H1 (cell line): ENCODE results near the gene STK39. TPM values are rescaled to one million over a fixed set of nuclear protein-coding genes. Genes with fewer than 3 reads are reported as not detected.

Experiments
- CTCF ChIA-PET: fragments of 300-600 bp; sonication (Branson Sonifier 250); formaldehyde crosslinking; loops from one replicate; lab custom pipeline; 2021; ENCODE audit not compliant: partially characterized antibody; lab: Charles Lee
- POLR2A ChIA-PET: fragments of 300-600 bp; sonication (Branson Sonifier 250); formaldehyde crosslinking; loops from one replicate; lab custom pipeline; 2021; ENCODE audit warnings: inconsistent platforms; ENCODE audit not compliant: partially characterized antibody; lab: Charles Lee
- DNase-seq, 2 experiments: peaks; one replicate each; pipeline versions ENCODE4 v3.0.0 to v3.0.0-alpha.2; 2010 to 2022; ENCODE audit warnings: low spot score in 2 of 2, low read depth in 1 of 2, mixed read lengths in 1 of 2
- FAIRE-seq: peaks from 2 replicates; lab custom pipeline; 2011; peaks lifted over from hg19 to GRCh38; lab: Jason Lieb, UNC
- H2AFZ ChIP-seq: 2 replicates; pipeline ENCODE4 v1.8.1; 2012; ENCODE audit warnings: low read length, inconsistent platforms
- H2AK5ac ChIP-seq: 2 replicates; pipeline ENCODE4 v1.6.1; 2013; ENCODE audit warnings: low read depth, low read length
- H2BK120ac ChIP-seq: replicated peaks from 2 replicates; pipeline ENCODE3; 2013; ENCODE audit warnings: low read depth, low read length, inconsistent platforms
- H2BK12ac ChIP-seq: 2 replicates; pipeline ENCODE4 v1.6.1; 2013; ENCODE audit warnings: low read depth, low read length
- H2BK15ac ChIP-seq: 2 replicates; pipeline ENCODE4 v1.6.1; 2013; ENCODE audit warnings: low read length
- H2BK20ac ChIP-seq: 2 replicates; pipeline ENCODE4 v1.6.1; 2013; ENCODE audit warnings: low read length
- H2BK5ac ChIP-seq: 2 replicates; pipeline ENCODE4 v1.6.1; 2013; ENCODE audit warnings: low read depth, low read length
- H3K14ac ChIP-seq: 2 replicates; pipeline ENCODE4 v1.6.1; 2013; ENCODE audit warnings: inconsistent platforms; ENCODE audit not compliant: insufficient read length
- H3K18ac ChIP-seq: 2 replicates; pipeline ENCODE4 v1.6.1; 2013; ENCODE audit warnings: low read length; ENCODE audit errors: extremely low read depth
- H3K23ac ChIP-seq: 2 replicates; pipeline ENCODE4 v1.6.1; 2013; ENCODE audit warnings: inconsistent platforms; ENCODE audit not compliant: insufficient read length
- H3K23me2 ChIP-seq: 2 replicates; pipeline ENCODE4 v1.6.1; 2013; ENCODE audit warnings: low read depth, low read length
- H3K27ac ChIP-seq: 2 replicates; pipeline ENCODE4 v1.6.1; 2011; ENCODE audit warnings: low read depth, low read length, inconsistent platforms
- H3K27me3 ChIP-seq, 4 experiments: replicated peaks in 1 of 4; 1 replicate in 1 of 4; 2 replicates in 3 of 4; pipeline versions ENCODE4 v1.6.1 to v1.8.1; 2011 to 2013; ENCODE audit warnings: low read length in 3 of 4, mild to moderate bottlenecking in 3 of 4, inconsistent platforms in 2 of 4, mixed read lengths in 2 of 4, moderate library complexity in 1 of 4; ENCODE audit not compliant: control insufficient read depth in 3 of 4, insufficient read depth in 3 of 4; ENCODE audit errors: extremely low read depth in 1 of 4
- H3K36me3 ChIP-seq, 4 experiments: 2 replicates each; pipeline versions ENCODE4 v1.6.1 to v1.8.1; 2011 to 2013; ENCODE audit warnings: mild to moderate bottlenecking in 4 of 4, low read length in 3 of 4, moderate library complexity in 2 of 4, control low read depth in 1 of 4, inconsistent platforms in 1 of 4; ENCODE audit not compliant: insufficient read depth in 4 of 4, control insufficient read depth in 2 of 4
- H3K4ac ChIP-seq: replicated peaks from 2 replicates; pipeline ENCODE3; 2013; ENCODE audit warnings: low read length, low read depth, mixed read lengths, inconsistent platforms; ENCODE audit not compliant: insufficient read length
- H3K4me1 ChIP-seq, 4 experiments: replicated peaks in 1 of 4; 1 replicate in 1 of 4; 2 replicates in 3 of 4; pipeline versions ENCODE4 v1.6.1 to v1.8.1; 2011 to 2013; ENCODE audit warnings: low read length in 3 of 4, inconsistent platforms in 2 of 4, mixed read lengths in 1 of 4; ENCODE audit not compliant: insufficient read depth in 4 of 4, control insufficient read depth in 3 of 4
- H3K4me2 ChIP-seq, 2 experiments: 2 replicates each; pipeline versions ENCODE4 v1.6.1 to v1.8.1; 2011 to 2013; ENCODE audit warnings: low read depth in 2 of 2, low read length in 2 of 2, control low read depth in 1 of 2, inconsistent platforms in 1 of 2, mild to moderate bottlenecking in 1 of 2; ENCODE audit not compliant: insufficient read depth in 1 of 2
- H3K4me3 ChIP-seq, 4 experiments: fragments of 200-600, 300-600 bp in 1 of 4; sonication (generic), shearing (Covaris generic), sonication (Bioruptor Twin) in 1 of 4; 2 replicates each; pipeline versions ENCODE4 v1.5.1 to v1.8.1; 2011 to 2016; ENCODE audit warnings: low read length in 4 of 4, low read depth in 3 of 4, control low read depth in 2 of 4, inconsistent platforms in 2 of 4, mild to moderate bottlenecking in 2 of 4, mixed read lengths in 1 of 4, moderate library complexity in 1 of 4; ENCODE audit not compliant: insufficient read depth in 2 of 4; ENCODE audit errors: extremely low read depth in 1 of 4
- H3K56ac ChIP-seq: replicated peaks from 2 replicates; pipeline ENCODE3; 2013; ENCODE audit warnings: low read depth, mild to moderate bottlenecking, mixed read lengths, low read length, inconsistent platforms; ENCODE audit not compliant: insufficient read length
- H3K79me1 ChIP-seq: 2 replicates; pipeline ENCODE4 v1.6.1; 2013; ENCODE audit warnings: low read depth, low read length, control low read depth
- H3K79me2 ChIP-seq, 2 experiments: 2 replicates each; pipeline versions ENCODE4 v1.6.1 to v1.8.1; 2012 to 2013; ENCODE audit warnings: low read length in 2 of 2, mild to moderate bottlenecking in 2 of 2, inconsistent platforms in 1 of 2; ENCODE audit not compliant: insufficient read depth in 2 of 2, control insufficient read depth in 1 of 2
- H3K9ac ChIP-seq, 4 experiments: replicated peaks in 1 of 4; 1 replicate in 1 of 4; 2 replicates in 3 of 4; pipeline versions ENCODE4 v1.6.1 to v1.8.1; 2011 to 2013; ENCODE audit warnings: low read depth in 3 of 4, low read length in 3 of 4, control low read depth in 2 of 4, mild to moderate bottlenecking in 2 of 4, moderate library complexity in 2 of 4, inconsistent platforms in 1 of 4; ENCODE audit errors: extremely low read depth in 1 of 4
- H3K9me3 ChIP-seq, 2 experiments: 2 replicates each; pipeline versions ENCODE4 v1.6.1 to v1.8.1; 2012 to 2013; ENCODE audit warnings: mild to moderate bottlenecking in 2 of 2, moderate library complexity in 2 of 2, control low read depth in 1 of 2, inconsistent platforms in 1 of 2, low read depth in 1 of 2, low read length in 1 of 2, mixed read lengths in 1 of 2; ENCODE audit not compliant: insufficient read depth in 2 of 2
- H4K20me1 ChIP-seq, 2 experiments: replicated peaks in 1 of 2; 2 replicates each; pipeline versions ENCODE3 to v1.8.1; 2011 to 2013; ENCODE audit warnings: inconsistent platforms in 2 of 2, low read length in 2 of 2, mild to moderate bottlenecking in 1 of 2; ENCODE audit not compliant: insufficient read depth in 2 of 2, control insufficient read depth in 1 of 2
- H4K5ac ChIP-seq: 2 replicates; pipeline ENCODE4 v1.6.1; 2013; ENCODE audit warnings: low read length, low read depth, mixed read lengths, inconsistent platforms; ENCODE audit not compliant: insufficient read length
- H4K8ac ChIP-seq: 2 replicates; pipeline ENCODE4 v1.8.0; 2013; ENCODE audit warnings: mild to moderate bottlenecking, moderate library complexity, low read length, inconsistent platforms; ENCODE audit not compliant: insufficient read depth; ENCODE audit errors: extremely low read depth
- H4K91ac ChIP-seq: replicated peaks from 2 replicates; pipeline ENCODE3; 2013; ENCODE audit warnings: low read length, mixed read lengths, inconsistent platforms; ENCODE audit not compliant: insufficient read length
- ASH2L ChIP-seq: fragments of 200-600, 300-600 bp; sonication (generic); IDR thresholded peaks from one replicate; pipeline ENCODE4 v1.7.1; 2017; ENCODE audit warnings: low read length
- BRCA1 ChIP-seq: IDR thresholded peaks from 2 replicates; pipeline ENCODE4 v1.6.1; 2012; ENCODE audit warnings: low read depth, low read length, improper control_type of control experiment
- CHD2 ChIP-seq: IDR thresholded peaks from 2 replicates; pipeline ENCODE4 v1.6.1; 2012; ENCODE audit warnings: low read length, improper control_type of control experiment
- FOSL1 ChIP-seq: IDR thresholded peaks from 2 replicates; pipeline ENCODE4 v1.6.1; 2011; ENCODE audit warnings: mild to moderate bottlenecking, low read depth, low read length, moderate library complexity; ENCODE audit not compliant: insufficient read depth
- GABPA ChIP-seq: IDR thresholded peaks from 2 replicates; pipeline ENCODE4 v1.6.1; 2011; ENCODE audit warnings: mild to moderate bottlenecking, low read length, moderate library complexity, borderline replicate concordance; ENCODE audit not compliant: insufficient read depth
- GTF2F1 ChIP-seq: IDR thresholded peaks from 2 replicates; pipeline ENCODE4 v1.6.1; 2012; ENCODE audit warnings: low read depth, low read length, improper control_type of control experiment, borderline replicate concordance
- HDAC2 ChIP-seq, 2 experiments: fragments of 300-600 bp in 1 of 2; sonication (generic) in 1 of 2; IDR thresholded peaks; 2 replicates each; pipeline ENCODE4 v1.6.1; 2011 to 2012; ENCODE audit warnings: low read depth in 2 of 2, low read length in 2 of 2, mild to moderate bottlenecking in 2 of 2, moderate library complexity in 2 of 2, borderline replicate concordance in 1 of 2, inconsistent platforms in 1 of 2
- SAP30 ChIP-seq: fragments of 300-600 bp; sonication (generic); IDR thresholded peaks from 2 replicates; pipeline ENCODE4 v1.7.1; 2012; ENCODE audit warnings: low read length, moderate library complexity, mild to moderate bottlenecking, inconsistent platforms; ENCODE audit not compliant: insufficient read depth, insufficient replicate concordance
- SIN3A ChIP-seq, 2 experiments: IDR thresholded peaks in 1 of 2; conservative IDR thresholded peaks in 1 of 2; 2 replicates each; pipeline ENCODE4 v1.6.1; 2011 to 2012; ENCODE audit warnings: low read length in 2 of 2, improper control_type of control experiment in 1 of 2, low read depth in 1 of 2, mild to moderate bottlenecking in 1 of 2
- ZNF274 ChIP-seq: IDR thresholded peaks from 2 replicates; pipeline ENCODE4 v1.7.0; 2012; ENCODE audit warnings: low read length, borderline replicate concordance; ENCODE audit errors: extremely low read depth
- WGBS, 2 experiments: shearing (Covaris generic) in 1 of 2; methylation state at CpG; one replicate each; pipeline versions ENCODE4 v1.1.6 to v1.1.7; 2013 to 2015; ENCODE audit warnings: low lambda C conversion rate in 2 of 2, mixed read lengths in 2 of 2, inconsistent platforms in 1 of 2, low coverage in 1 of 2, missing lambda C conversion rate in 1 of 2; ENCODE audit not compliant: insufficient replicate concordance in 2 of 2, insufficient coverage in 1 of 2, insufficient read length in 1 of 2; ENCODE audit errors: extremely low coverage in 1 of 2, missing lambda C conversion rate in 1 of 2; 5-methylcytosine and 5-hydroxymethylcytosine counted together
- polyA plus RNA-seq, 7 experiments: library from polyadenylated mRNA; depleted of rRNA in 3 of 7; stranded (reverse) in 5 of 7; unstranded in 2 of 7; fragments of >200 nt in 5 of 7; fragments of 200-250 nt in 2 of 7; gene quantifications; 1 replicate in 5 of 7; 2 replicates in 1 of 7; 4 replicates in 1 of 7; pipeline versions ENCODE4 v1.2.1 to v1.2.3, GENCODE V29; 2011 to 2013; ENCODE audit warnings: missing spikeins in 2 of 7, mixed read lengths in 2 of 7
- total RNA-seq: library from RNA; stranded (reverse); fragmentation: NEBNext Ultra II Directional; extraction: Animal tissue kit (Norgen Biotek cat#: 25700); gene quantifications from 2 replicates; pipeline ENCODE4 v1.2.1, GENCODE V29; 2021

STK39 gene
- total and polyA plus RNA-seq, 2 of the 8 experiments (the other 6 are each of a cell fraction or from before 2014, with no cell fraction given): 13.7 to 23.8 TPM

GRCh38 chr2:168072626-168073303 lies 174.6 kb downstream of the STK39 start:
- CTCF ChIA-PET: interaction anchor here (0.6 to 6.3 kb wide), 2 partner anchors 46 to 442 kb away, joined by 3 to 32 read pairs; no protein-coding TSS in a partner anchor
- no peaks in the 10 kb centered on the region for H3K79me1 ChIP-seq
- 100% methylated on average over 1 of the region's 1 CpG; no CpG with 5 or more reads in 1 of the 2 experiments for WGBS, 2 experiments

More at GRCh38 chr2:168072626-168073303, 174.6 kb downstream of the STK39 start:
- no peak overlapping the region for H2AK5ac ChIP-seq
- H3K79me2 ChIP-seq: no peaks in the 10 kb centered on the region
- H3K14ac ChIP-seq: no peak overlapping the region
- no peak overlapping the region for H4K91ac ChIP-seq
- no peak overlapping the region for H3K4me2 ChIP-seq
- TF ChIP-seq FOSL1 (no peak), BRCA1 (no peak), HDAC2 (IDR thresholded peaks at IDR 0.05; ENCODE audit: borderline replicate concordance in 1 of 2, low read depth in 2 of 2, low read length in 2 of 2) (no peak), GABPA (no peak), SAP30 (no peak), GTF2F1 (no peak), SIN3A (conservative IDR thresholded peaks at IDR 0.05 in 1 of 2, IDR thresholded peaks at IDR 0.05 in 1 of 2; ENCODE audit: low read depth in 1 of 2, low read length in 2 of 2) (no peak), ASH2L (no peak), ZNF274 (no peak), CHD2 (no peak)
- H3K4me3 ChIP-seq: no peak overlapping the region
- H3K27ac ChIP-seq: no peak overlapping the region
- H2BK20ac ChIP-seq: no peak overlapping the region
- H3K23me2 ChIP-seq: no peaks in the 10 kb centered on the region
- H3K9ac ChIP-seq: no peak overlapping the region
- H2BK15ac ChIP-seq: no peak overlapping the region
- H2BK5ac ChIP-seq: no peak overlapping the region
- no peaks in the 10 kb centered on the region for H4K20me1 ChIP-seq
- no peak overlapping the region for H3K18ac ChIP-seq
- H2AFZ ChIP-seq: no peak overlapping the region
- H3K4ac ChIP-seq: no peak overlapping the region
- FAIRE-seq (no peak), DNase-seq (no peak)
- H4K8ac ChIP-seq: no peak overlapping the region
- no peak overlapping the region for H3K56ac ChIP-seq
- H2BK12ac ChIP-seq: no peak overlapping the region
- no peak overlapping the region for H3K23ac ChIP-seq
- no peak overlapping the region for H2BK120ac ChIP-seq
- no peaks in the 10 kb centered on the region for H3K27me3 ChIP-seq
- no peaks in the 10 kb centered on the region for H3K4me1 ChIP-seq
- H3K36me3 ChIP-seq: no peaks in the 10 kb centered on the region
- POLR2A ChIA-PET: no interaction called here
- H4K5ac ChIP-seq: no peak overlapping the region
- H3K9me3 ChIP-seq: no peaks in the 10 kb centered on the region
